Colonic mucosa (tissue), 4 donors: ENCODE results near the gene TMEM238. TPM values are rescaled to one million over a fixed set of nuclear protein-coding genes. Genes with fewer than 3 reads are reported as not detected.
A peak's percentile ranks its signal among the peaks of the same experiment; 100 is the strongest.
"Not testable (repeated sequence)": the region's sequence is repeated elsewhere in the genome, so short reads cannot be mapped to it uniquely, and the experiment has no call there.

Experiments
- DNase-seq: peaks from one replicate; pipeline ENCODE4 v3.0.0-alpha.2; 2020
- H3K27ac ChIP-seq: fragments of 200-600 bp; one replicate; pipeline ENCODE4 v1.8.0; 2021
- H3K27me3 ChIP-seq: fragments of 200-600 bp; one replicate; pipeline ENCODE4 v1.8.0; 2021
- H3K36me3 ChIP-seq: fragments of 200-600 bp; one replicate; pipeline ENCODE4 v1.8.0; 2021
- H3K4me1 ChIP-seq: fragments of 200-600 bp; one replicate; pipeline ENCODE4 v1.8.0; 2021; ENCODE audit warnings: mild to moderate bottlenecking
- H3K4me3 ChIP-seq: fragments of 200-600 bp; one replicate; pipeline ENCODE4 v1.8.0; 2021
- H3K9ac ChIP-seq, 2 donors: one replicate each; pipeline ENCODE4 v1.7.0; 2013; ENCODE audit warnings: control low read depth in 2 of 2, low read depth in 2 of 2, low read length in 2 of 2
- H3K9me3 ChIP-seq: fragments of 200-600 bp; one replicate; pipeline ENCODE4 v1.8.0; 2021
- CTCF ChIP-seq: fragments of 200-600 bp; IDR thresholded peaks from one replicate; pipeline ENCODE4 v1.8.0; 2022; ENCODE audit warnings: antibody characterized with exemption, mild to moderate bottlenecking
- intact Hi-C: fragments of 100-400 bp; cut with DNase I; formaldehyde crosslinking; loops from one replicate; pipeline ENCODE4 v1.14.1; 2022
- total RNA-seq, 2 donors: library from RNA; stranded (reverse); fragmentation: NEBNext Ultra II Directional in 1 of 2; extraction: Animal tissue kit (Norgen Biotek cat#: 25700) in 1 of 2; gene quantifications; one replicate each; pipeline ENCODE4 v1.2.1, GENCODE V29; 2021
- donor health status: healthy.
- donor health status: DM: no; HTN: no; CAD: no.
- donor health status: DM: no; HTN: no; CAD: no.

Gene TMEM238
- total RNA-seq, 2 donors from 2014 or later = 78.1 to 85.9 TPM

GRCh38 chr19:55410168-55410567 is 26.1 kb upstream of the TMEM238 start:
- no peak overlapping the region for H3K9ac ChIP-seq
- TF ChIP-seq CTCF = no peak
- intact Hi-C loops = no loop called here

GRCh38 chr19:55409179-55409578 is 25.1 kb upstream of the TMEM238 start:
- H3K36me3 ChIP-seq, intact Hi-C loops, H3K27me3 ChIP-seq, H3K9me3 ChIP-seq, DNase-seq, H3K9ac ChIP-seq, H3K4me1 ChIP-seq, H3K4me3 ChIP-seq, H3K27ac ChIP-seq: not testable (repeated sequence)

More at GRCh38 chr19:55410168-55410567, 26.1 kb upstream of the TMEM238 start:
- no peak overlapping the region for H3K4me3 ChIP-seq
- no peak overlapping the region for H3K27ac ChIP-seq
- H3K9me3 ChIP-seq = no peaks in the 10 kb centered on the region
- no peaks in the 10 kb centered on the region for H3K36me3 ChIP-seq
- H3K4me1 ChIP-seq = peaks cover 6% of the 10 kb centered on the region
- H3K27me3 ChIP-seq = no peaks in the 10 kb centered on the region
- no peak for DNase-seq

- Histone ChIP-seq H3K9ac (peak overlapping the region in 1 of 2 donors; percentile 81), H3K27me3 (no peaks in the 10 kb centered on the region), H3K27ac (peak overlapping the region; percentile 92), H3K4me3 (peak overlapping the region; percentile 97), H3K4me1 (peaks cover 6% of the 10 kb centered on the region), H3K9me3 (no peaks in the 10 kb centered on the region), H3K36me3 (no peaks in the 10 kb centered on the region)
- intact Hi-C loops = no loop called here
- no peak for DNase-seq
- no peak for TF ChIP-seq CTCF
Measured at GRCh38 chr19:55408533-55408872, 24.4 kb upstream of the TMEM238 start.

- Histone ChIP-seq H3K9me3 (no peaks in the 10 kb centered on the region), H3K9ac (peak overlapping the region; percentile 81 to 97), H3K36me3 (peaks cover 3% of the 10 kb centered on the region), H3K27ac (peak overlapping the region; percentile 92), H3K4me1 (peaks cover 6% of the 10 kb centered on the region), H3K27me3 (no peaks in the 10 kb centered on the region), H3K4me3 (peak overlapping the region; percentile 97)
- TF ChIP-seq CTCF = no peak
- peak; percentile 98 for DNase-seq
- intact Hi-C loops = no loop called here
Measured at GRCh38 chr19:55407800-55408532, 23.9 kb upstream of the TMEM238 start.

GRCh38 chr19:55407550-55407799 is 23.4 kb upstream of the TMEM238 start, which contains the start of gene UBE2S:
UBE2S (minus strand) TSS chr19:55407788; CDS start chr19:55407589, 199 bp downstream.
- intact Hi-C loops = not testable (repeated sequence)

DNA sequence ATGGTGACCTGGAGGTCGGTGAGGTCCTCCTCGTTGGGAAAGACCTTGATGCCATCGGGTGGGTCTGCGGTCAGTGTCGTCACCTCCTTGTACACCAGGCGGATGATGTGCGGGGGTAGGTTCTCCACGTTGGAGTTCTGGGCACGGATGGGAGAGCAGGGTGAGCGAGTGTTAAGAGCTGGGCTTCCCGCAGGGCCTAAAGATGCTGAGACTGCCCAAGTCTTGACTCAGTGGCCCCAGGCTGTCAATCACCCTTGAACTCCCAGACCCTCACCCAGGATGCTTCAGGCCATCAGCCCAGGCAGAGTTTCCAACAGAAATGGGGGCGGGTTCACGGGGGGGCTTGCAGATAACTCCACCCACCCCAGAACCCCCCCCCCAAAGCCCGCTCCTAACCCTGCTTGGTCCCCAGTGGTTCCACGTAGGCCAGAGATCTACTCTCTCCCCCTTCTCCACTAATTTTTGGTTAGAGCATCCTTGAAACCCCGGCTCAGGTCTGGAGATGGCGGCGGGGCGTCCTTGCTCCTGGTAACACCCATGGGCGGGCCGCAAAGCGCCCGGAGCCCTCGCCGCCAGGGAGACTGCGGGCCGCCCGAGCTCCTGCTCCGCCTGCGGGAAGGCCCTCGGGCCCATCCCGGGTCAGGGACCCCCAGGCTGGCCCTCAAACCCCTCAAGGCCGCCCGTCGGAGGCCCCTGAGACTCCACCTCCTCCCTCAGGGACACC is 22.9 kb upstream of the TMEM238 start:
- Histone ChIP-seq H3K9ac (peak overlapping the region; percentile 81 to 97), H3K4me3 (peak overlapping the region; percentile 97), H3K27ac (peak overlapping the region; percentile 92), H3K4me1 (peaks cover 6% of the 10 kb centered on the region), H3K27me3 (no peaks in the 10 kb centered on the region), H3K36me3 (peaks cover 12% of the 10 kb centered on the region), H3K9me3 (no peaks in the 10 kb centered on the region)
- no peak for DNase-seq
- no peak for TF ChIP-seq CTCF
- intact Hi-C loops = no loop called here

More at GRCh38 chr19:55407550-55407799, 23.4 kb upstream of the TMEM238 start, which contains the start of gene UBE2S:
- Histone ChIP-seq H3K27ac (peak within 1 kb of the TSS; percentile 92), H3K9ac (peak within 1 kb of the TSS; percentile 81 to 97), H3K4me3 (peak within 1 kb of the TSS; percentile 97)
- H3K9me3 ChIP-seq, H3K36me3 ChIP-seq, DNase-seq, H3K4me1 ChIP-seq, H3K27me3 ChIP-seq: not testable (repeated sequence)
